KMS-11 (cell line): ENCODE results near the gene ACVR1.

Source experiments
- H2AFZ ChIP-seq: fragments of 200-600 bp; sonication (generic); 2 replicates; pipeline ENCODE4 v1.6.1; 2016; ENCODE audit warnings: antibody characterized with exemption, mixed run types, low read depth
- H3K27ac ChIP-seq: fragments of 200-600 bp; sonication (generic); 2 replicates; pipeline ENCODE4 v1.6.1; 2016; ENCODE audit warnings: mild to moderate bottlenecking, mixed run types
- H3K27me3 ChIP-seq: fragments of 200-600 bp; sonication (generic); 2 replicates; pipeline ENCODE4 v1.6.1; 2017; ENCODE audit warnings: mild to moderate bottlenecking, low read depth, mixed run types, moderate library complexity; ENCODE audit not compliant: insufficient read depth
- H3K36me3 ChIP-seq: fragments of 200-600 bp; sonication (generic); 2 replicates; pipeline ENCODE4 v1.6.1; 2017; ENCODE audit warnings: mild to moderate bottlenecking, mixed run types; ENCODE audit not compliant: insufficient read depth
- H3K4me1 ChIP-seq: fragments of 200-600 bp; sonication (generic); 2 replicates; pipeline ENCODE4 v1.6.1; 2016; ENCODE audit warnings: mild to moderate bottlenecking, low read depth, mixed run types; ENCODE audit not compliant: poor library complexity, severe bottlenecking
- H3K4me2 ChIP-seq: fragments of 200-600 bp; sonication (generic); 2 replicates; pipeline ENCODE4 v1.7.0; 2016; ENCODE audit warnings: mild to moderate bottlenecking, mixed run types
- H3K4me3 ChIP-seq: fragments of 200-600 bp; sonication (generic); IDR thresholded peaks from 2 replicates; pipeline ENCODE4 v1.6.1; 2017; ENCODE audit warnings: low read depth, low read length, mixed read lengths; ENCODE audit not compliant: insufficient read depth
- H3K79me2 ChIP-seq: fragments of 200-600 bp; sonication (generic); 2 replicates; pipeline ENCODE4 v1.6.1; 2016; ENCODE audit warnings: low read depth, mixed run types; ENCODE audit not compliant: insufficient read depth
- H3K9ac ChIP-seq: fragments of 200-600 bp; sonication (generic); 2 replicates; pipeline ENCODE4 v1.6.1; 2016; ENCODE audit warnings: mild to moderate bottlenecking, mixed run types
- H4K20me1 ChIP-seq: fragments of 200-600 bp; sonication (generic); 2 replicates; pipeline ENCODE4 v1.6.1; 2016; ENCODE audit warnings: mild to moderate bottlenecking, mixed run types; ENCODE audit not compliant: insufficient read depth
- CTCF ChIP-seq: fragments of 200-600 bp; sonication (generic); conservative IDR thresholded peaks from 2 replicates; pipeline ENCODE4 v1.6.1; 2017; ENCODE audit warnings: low read depth, mild to moderate bottlenecking, antibody characterized with exemption, low read length, moderate library complexity, mixed read lengths

ACVR1 gene

GRCh38 chr2:157784823-157785175 lies 91.3 kb downstream of the ACVR1 start:
- Histone ChIP-seq H3K4me2 (no peak overlapping the region), H3K27ac (no peak overlapping the region), H3K4me3 (no peak overlapping the region)

GRCh38 chr2:157784169-157784822 lies 91.8 kb downstream of the ACVR1 start:
- Histone ChIP-seq H3K4me3 (no peak overlapping the region), H3K27me3 (no peaks in the 10 kb centered on the region), H3K4me2 (no peak overlapping the region), H3K79me2 (no peaks in the 10 kb centered on the region), H3K9ac (no peak overlapping the region), H2AFZ (no peak overlapping the region), H3K4me1 (peaks cover 7% of the 10 kb centered on the region), H3K36me3 (no peaks in the 10 kb centered on the region), H3K27ac (no peak overlapping the region), H4K20me1 (no peaks in the 10 kb centered on the region)
- no peak for TF ChIP-seq CTCF

More at GRCh38 chr2:157784823-157785175, 91.3 kb downstream of the ACVR1 start:
- Histone ChIP-seq H2AFZ (no peak overlapping the region), H4K20me1 (no peaks in the 10 kb centered on the region), H3K4me1 (peaks cover 7% of the 10 kb centered on the region), H3K79me2 (no peaks in the 10 kb centered on the region), H3K36me3 (no peaks in the 10 kb centered on the region), H3K9ac (no peak overlapping the region), H3K27me3 (no peaks in the 10 kb centered on the region)
- TF ChIP-seq CTCF, result no peak

GRCh38 chr2:157783245-157783644 lies 92.9 kb downstream of the ACVR1 start:
- TF ChIP-seq CTCF, result no peak
- no peak overlapping the region for H3K9ac ChIP-seq
- H3K27me3 ChIP-seq, result no peaks in the 10 kb centered on the region
- H3K4me2 ChIP-seq, result no peak overlapping the region
- no peaks in the 10 kb centered on the region for H4K20me1 ChIP-seq
- peaks cover 7% of the 10 kb centered on the region for H3K4me1 ChIP-seq
- H2AFZ ChIP-seq, result no peak overlapping the region
- H3K27ac ChIP-seq, result no peak overlapping the region
- H3K36me3 ChIP-seq, result no peaks in the 10 kb centered on the region
- H3K79me2 ChIP-seq, result no peaks in the 10 kb centered on the region
- no peak overlapping the region for H3K4me3 ChIP-seq

- H3K79me2 ChIP-seq, result no peaks in the 10 kb centered on the region
- no peak overlapping the region for H3K4me2 ChIP-seq
- H3K4me3 ChIP-seq, result no peak overlapping the region
- no peak overlapping the region for H3K9ac ChIP-seq
- TF ChIP-seq CTCF, result no peak; the same call in 1 of the 2 replicates
- H3K36me3 ChIP-seq, result no peaks in the 10 kb centered on the region
- no peaks in the 10 kb centered on the region for H3K27me3 ChIP-seq
- no peaks in the 10 kb centered on the region for H4K20me1 ChIP-seq
- peaks cover 7% of the 10 kb centered on the region for H3K4me1 ChIP-seq
- H3K27ac ChIP-seq, result no peak overlapping the region
- no peak overlapping the region for H2AFZ ChIP-seq
Observed at GRCh38 chr2:157782057-157782845, 93.9 kb downstream of the ACVR1 start.
